A673 (cell line): ENCODE results near the gene ITSN1. TPM values are rescaled to one million over a fixed set of nuclear protein-coding genes. Genes with fewer than 3 reads are reported as not detected.

Source experiments
- BruUV-seq: library from RNA; stranded (reverse); fragments of 400-500 nt; replicated peaks from 2 replicates; lab custom pipeline; 2021; lab: Mats Ljungman, UMichigan
- CTCF ChIA-PET: fragments of 300-600 bp; sonication (Branson Sonifier 250); formaldehyde crosslinking; loops from one replicate; lab custom pipeline; 2022; ENCODE audit warnings: antibody characterized with exemption; lab: Charles Lee
- POLR2A ChIA-PET: fragments of 300-600 bp; sonication (Branson Sonifier 250); formaldehyde crosslinking; loops from one replicate; lab custom pipeline; 2022; ENCODE audit warnings: antibody characterized with exemption; ENCODE audit not compliant: low non-redundant PET; lab: Charles Lee
- DNase-seq: peaks from one replicate; pipeline ENCODE4 v3.0.0-alpha.2; 2015; ENCODE audit warnings: low spot score
- H3K27ac ChIP-seq: fragments of 200-600 bp; sonication (generic); 2 replicates; pipeline ENCODE4 v1.5.1; 2016; ENCODE audit warnings: mixed run types, low read depth, mild to moderate bottlenecking, mixed read lengths, antibody characterized with exemption, low read length; ENCODE audit not compliant: poor library complexity, severe bottlenecking
- H3K27me3 ChIP-seq: fragments of 200-600 bp; sonication (generic); replicated peaks from 2 replicates; pipeline ENCODE4 v1.6.1; 2017; ENCODE audit warnings: mixed run types, low read depth, mild to moderate bottlenecking, mixed read lengths, antibody characterized with exemption, low read length; ENCODE audit not compliant: insufficient read depth, poor library complexity
- H3K36me3 ChIP-seq: fragments of 200-600 bp; sonication (generic); 2 replicates; pipeline ENCODE4 v1.6.1; 2016; ENCODE audit warnings: mixed run types, mild to moderate bottlenecking, mixed read lengths, antibody characterized with exemption, low read length; ENCODE audit not compliant: insufficient read depth, poor library complexity, severe bottlenecking
- H3K4me1 ChIP-seq: fragments of 200-600 bp; sonication (generic); 2 replicates; pipeline ENCODE4 v1.6.1; 2017; ENCODE audit warnings: mixed run types, mild to moderate bottlenecking, mixed read lengths, antibody characterized with exemption, low read length; ENCODE audit not compliant: insufficient read depth, poor library complexity, severe bottlenecking
- H3K4me3 ChIP-seq: fragments of 200-600 bp; sonication (generic); 2 replicates; pipeline ENCODE4 v1.5.1; 2016; ENCODE audit warnings: low read depth, mixed run types, mild to moderate bottlenecking, mixed read lengths, low read length; ENCODE audit not compliant: poor library complexity, severe bottlenecking
- H3K9me3 ChIP-seq: fragments of 200-600 bp; sonication (generic); 2 replicates; pipeline ENCODE4 v1.6.1; 2016; ENCODE audit warnings: mixed run types, low read depth, mild to moderate bottlenecking, mixed read lengths, antibody characterized with exemption, low read length; ENCODE audit not compliant: poor library complexity, severe bottlenecking
- EZH2 ChIP-seq: fragments of 200-600 bp; sonication (generic); IDR thresholded peaks from 2 replicates; pipeline ENCODE4 v1.6.1; 2017; ENCODE audit warnings: borderline replicate concordance, low read depth, mild to moderate bottlenecking, mixed read lengths, antibody characterized with exemption, low read length; ENCODE audit not compliant: poor library complexity, severe bottlenecking
- intact Hi-C: fragments of 100-400 bp; cut with micrococcal nuclease; formaldehyde crosslinking; loops from one replicate; pipeline ENCODE4 v1.10.0; 2022; ENCODE audit not compliant: unreplicated experiment
- total RNA-seq: library from RNA; stranded (reverse); gene quantifications from 2 replicates; pipeline ENCODE4 v1.2.3, GENCODE V29; 2021
- TF ChIP-seq, protein P1 (sequence below): fragments of 300-800, 200-600 bp; sonication (generic); conservative IDR thresholded peaks from 2 replicates; pipeline ENCODE4 v1.5.1; 2017; ENCODE audit warnings: low read depth, mild to moderate bottlenecking, antibody characterized with exemption, low read length, moderate library complexity, mixed read lengths

Gene ITSN1
- total RNA-seq, 1 experiment from 2014 or later = 54.2 TPM

DNA sequence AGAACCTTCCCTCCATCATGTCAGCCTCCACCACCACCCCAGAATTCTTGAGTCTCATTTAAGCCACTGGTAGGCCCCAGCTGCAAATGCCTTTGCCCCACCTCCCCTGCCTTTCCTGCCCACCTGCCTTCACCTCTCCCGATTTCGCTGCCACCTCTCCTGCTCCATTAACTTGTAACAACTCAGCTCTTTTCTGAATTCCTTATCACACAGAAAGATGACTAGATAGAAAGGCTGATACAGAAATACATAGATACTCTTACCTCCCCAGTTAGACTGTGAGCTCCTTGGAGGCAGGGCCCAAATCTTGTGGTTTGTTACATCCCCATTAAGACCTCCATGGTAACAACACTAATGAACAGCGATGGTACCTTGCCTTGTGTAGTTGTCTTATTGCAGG is 203.8 kb downstream of the ITSN1 start:
- Histone ChIP-seq H3K9me3 (no peaks in the 10 kb centered on the region), H3K36me3 (no peaks in the 10 kb centered on the region), H3K27me3 (no peaks in the 10 kb centered on the region), H3K27ac (no peak overlapping the region), H3K4me3 (no peak overlapping the region), H3K4me1 (no peaks in the 10 kb centered on the region)
- POLR2A ChIA-PET = no interaction called here
- intact Hi-C loops = no loop called here
- DNase-seq = no peak
- no TSS peak for BruUV-seq
- CTCF ChIA-PET = no interaction called here
- no peak for TF ChIP-seq EZH2

DNA sequence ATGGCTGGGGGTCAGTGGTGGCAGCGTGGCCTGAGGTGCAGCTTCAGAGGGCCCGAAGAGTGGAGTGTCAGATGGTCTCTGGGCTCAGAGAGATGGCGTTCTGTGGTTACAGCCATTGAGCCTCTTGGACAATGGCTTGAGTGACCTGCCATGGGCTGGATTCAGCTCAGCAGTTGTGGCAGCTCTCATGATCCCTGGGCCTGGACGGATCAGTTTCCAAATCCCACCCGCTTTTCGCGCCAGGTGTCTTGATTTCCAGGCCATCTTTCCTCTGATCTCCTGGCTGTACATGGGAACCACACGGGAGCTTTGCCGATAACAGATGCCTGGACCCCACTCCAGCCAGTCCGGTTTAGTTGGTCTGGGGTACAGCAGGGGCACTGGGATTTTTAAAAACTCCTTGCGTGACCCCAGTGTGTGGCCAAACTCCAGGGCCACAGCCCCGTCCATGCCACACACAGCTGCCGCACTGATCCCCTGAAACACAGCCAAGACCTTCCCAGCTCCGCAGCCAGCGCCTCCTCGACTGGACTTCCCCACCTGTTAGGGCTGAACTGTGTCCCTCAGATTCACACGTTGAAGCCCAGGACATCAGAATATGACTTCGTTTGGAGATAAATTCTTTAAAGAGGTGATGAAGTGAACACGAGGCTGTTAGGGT is 205.4 kb downstream of the ITSN1 start:
- Histone ChIP-seq H3K36me3 (no peaks in the 10 kb centered on the region), H3K4me1 (no peaks in the 10 kb centered on the region), H3K4me3 (no peak overlapping the region), H3K9me3 (no peaks in the 10 kb centered on the region), H3K27ac (no peak overlapping the region), H3K27me3 (no peaks in the 10 kb centered on the region)
- intact Hi-C loops = no loop called here
- BruUV-seq = no TSS peak
- ChIA-PET POLR2A (no interaction called here), CTCF (no interaction called here)
- no peak for TF ChIP-seq EZH2
- TF ChIP-seq, protein P1, sequence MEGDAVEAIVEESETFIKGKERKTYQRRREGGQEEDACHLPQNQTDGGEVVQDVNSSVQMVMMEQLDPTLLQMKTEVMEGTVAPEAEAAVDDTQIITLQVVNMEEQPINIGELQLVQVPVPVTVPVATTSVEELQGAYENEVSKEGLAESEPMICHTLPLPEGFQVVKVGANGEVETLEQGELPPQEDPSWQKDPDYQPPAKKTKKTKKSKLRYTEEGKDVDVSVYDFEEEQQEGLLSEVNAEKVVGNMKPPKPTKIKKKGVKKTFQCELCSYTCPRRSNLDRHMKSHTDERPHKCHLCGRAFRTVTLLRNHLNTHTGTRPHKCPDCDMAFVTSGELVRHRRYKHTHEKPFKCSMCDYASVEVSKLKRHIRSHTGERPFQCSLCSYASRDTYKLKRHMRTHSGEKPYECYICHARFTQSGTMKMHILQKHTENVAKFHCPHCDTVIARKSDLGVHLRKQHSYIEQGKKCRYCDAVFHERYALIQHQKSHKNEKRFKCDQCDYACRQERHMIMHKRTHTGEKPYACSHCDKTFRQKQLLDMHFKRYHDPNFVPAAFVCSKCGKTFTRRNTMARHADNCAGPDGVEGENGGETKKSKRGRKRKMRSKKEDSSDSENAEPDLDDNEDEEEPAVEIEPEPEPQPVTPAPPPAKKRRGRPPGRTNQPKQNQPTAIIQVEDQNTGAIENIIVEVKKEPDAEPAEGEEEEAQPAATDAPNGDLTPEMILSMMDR = no peak
- no peak for DNase-seq

DNA sequence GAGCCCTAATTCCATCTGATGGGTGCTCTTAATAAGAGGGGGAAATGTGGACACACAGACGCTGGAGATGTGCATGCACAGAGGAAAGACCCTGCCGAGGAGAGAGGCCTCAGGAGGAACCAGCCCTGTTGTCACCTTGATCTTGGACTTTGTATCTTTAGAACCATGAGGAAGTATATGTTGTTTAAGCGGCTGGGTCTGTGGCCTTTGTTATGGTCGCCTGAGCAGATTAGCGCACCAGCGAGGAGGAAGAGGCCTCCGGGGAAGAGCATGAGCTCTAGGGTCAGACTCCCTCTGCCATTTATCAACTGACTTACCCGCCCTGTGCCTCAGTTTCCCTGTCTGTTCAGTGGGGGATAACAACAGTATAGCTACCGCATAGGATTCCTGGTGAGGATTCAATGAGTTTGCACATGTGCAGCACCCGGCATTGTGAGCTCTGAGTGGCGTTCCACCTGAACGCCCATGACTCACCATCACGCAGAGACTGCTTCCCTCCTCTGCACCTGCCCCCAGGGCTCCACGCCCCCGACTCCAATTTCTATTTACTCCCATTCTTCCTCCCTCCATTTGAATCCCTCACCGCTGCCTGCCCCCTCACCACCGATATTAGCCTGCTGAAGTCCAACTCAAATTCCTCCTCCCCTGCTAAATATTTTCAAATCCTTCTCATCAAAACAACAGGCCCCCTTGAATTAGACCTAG is 206.1 kb downstream of the ITSN1 start:
- CTCF ChIA-PET = no interaction called here
- no peak overlapping the region for H3K27ac ChIP-seq

More for the DNA sequence above, 206.1 kb downstream of the ITSN1 start:
- TF ChIP-seq EZH2 = no peak
- TF ChIP-seq, protein P1 = no peak
- H3K36me3 ChIP-seq = no peaks in the 10 kb centered on the region
- no peaks in the 10 kb centered on the region for H3K4me1 ChIP-seq
- no peak for DNase-seq
- H3K4me3 ChIP-seq = no peak overlapping the region
- H3K27me3 ChIP-seq = no peaks in the 10 kb centered on the region
- POLR2A ChIA-PET = no interaction called here
- intact Hi-C loops = no loop called here
- no TSS peak for BruUV-seq
- H3K9me3 ChIP-seq = no peaks in the 10 kb centered on the region
